Endodermal cell (in vitro differentiated cells): ENCODE results near the gene UGT1A7. TPM values are rescaled to one million over a fixed set of nuclear protein-coding genes. Genes with fewer than 3 reads are reported as not detected.

Experiments
- DNase-seq: peaks from one replicate; pipeline ENCODE4 v3.0.0-alpha.2; 2017
- H3K27ac ChIP-seq: 2 replicates; pipeline ENCODE4 v1.5.1; 2013; ENCODE audit warnings: mild to moderate bottlenecking, low read depth, low read length, moderate library complexity
- H3K27me3 ChIP-seq: 2 replicates; pipeline ENCODE4 v1.6.1; 2013; ENCODE audit warnings: mild to moderate bottlenecking, low read length, moderate library complexity; ENCODE audit not compliant: insufficient read depth, control insufficient read depth, poor library complexity, severe bottlenecking
- H3K36me3 ChIP-seq: 2 replicates; pipeline ENCODE4 v1.7.0; 2013; ENCODE audit warnings: mild to moderate bottlenecking, low read length, moderate library complexity; ENCODE audit not compliant: control insufficient read depth, insufficient read depth
- H3K4me1 ChIP-seq: one replicate; pipeline ENCODE4 v1.7.0; 2013; ENCODE audit warnings: low read length; ENCODE audit not compliant: control insufficient read depth, insufficient read depth
- H3K4me3 ChIP-seq: 2 replicates; pipeline ENCODE4 v1.5.1; 2013; ENCODE audit warnings: mild to moderate bottlenecking, low read length, moderate library complexity
- H3K9ac ChIP-seq: 2 replicates; pipeline ENCODE4 v1.6.1; 2013; ENCODE audit warnings: mild to moderate bottlenecking, low read length, moderate library complexity; ENCODE audit not compliant: poor library complexity, severe bottlenecking; ENCODE audit errors: extremely low read depth
- H3K9me3 ChIP-seq: 2 replicates; pipeline ENCODE4 v1.6.1; 2013; ENCODE audit warnings: mild to moderate bottlenecking, low read length, moderate library complexity; ENCODE audit not compliant: control insufficient read depth
- H3K27ac Mint-ChIP-seq: 2 replicates; pipeline ENCODE4 v1.8.0; 2020; ENCODE audit warnings: mixed read lengths
- H3K27me3 Mint-ChIP-seq: 2 replicates; pipeline ENCODE4 v1.8.0; 2021; ENCODE audit warnings: mild to moderate bottlenecking, mixed read lengths; ENCODE audit not compliant: insufficient read depth
- H3K36me3 Mint-ChIP-seq: 2 replicates; pipeline ENCODE4 v1.8.0; 2020; ENCODE audit warnings: low read depth, mixed read lengths
- H3K4me1 Mint-ChIP-seq: 2 replicates; pipeline ENCODE4 v1.8.0; 2020; ENCODE audit warnings: mixed read lengths
- H3K4me3 Mint-ChIP-seq: 2 replicates; pipeline ENCODE4 v1.8.0; 2020; ENCODE audit warnings: mild to moderate bottlenecking, moderate library complexity, mixed read lengths
- H3K9me3 Mint-ChIP-seq: 2 replicates; pipeline ENCODE4 v1.8.0; 2020; ENCODE audit warnings: mild to moderate bottlenecking, mixed read lengths
- WGBS, 2 experiments: methylation state at CpG; one replicate each; pipeline versions ENCODE4 v1.1.5 to v1.1.7; 2013; ENCODE audit warnings: missing lambda C conversion rate in 2 of 2, mixed read lengths in 1 of 2; ENCODE audit not compliant: insufficient coverage in 1 of 2, insufficient read length in 1 of 2; 5-methylcytosine and 5-hydroxymethylcytosine counted together
- total RNA-seq, 2 donors: library from RNA; stranded (reverse); fragmentation: NEBNext Ultra II Directional in 1 of 2; extraction: Animal tissue kit (Norgen Biotek cat#: 25700) in 1 of 2; gene quantifications; 2 replicates in 1 of 2; 3 replicates in 1 of 2; pipeline ENCODE4 v1.2.1, GENCODE V29; 2021
- TF ChIP-seq, protein P1 (sequence below): fragments of 200-600 bp; sonication (generic); conservative IDR thresholded peaks from 2 replicates; pipeline ENCODE4 v1.5.0; 2021; ENCODE audit warnings: antibody characterized with exemption, mild to moderate bottlenecking

Gene UGT1A7
- total RNA-seq, 2 donors from 2014 or later = not detected

- TF ChIP-seq, protein P1, sequence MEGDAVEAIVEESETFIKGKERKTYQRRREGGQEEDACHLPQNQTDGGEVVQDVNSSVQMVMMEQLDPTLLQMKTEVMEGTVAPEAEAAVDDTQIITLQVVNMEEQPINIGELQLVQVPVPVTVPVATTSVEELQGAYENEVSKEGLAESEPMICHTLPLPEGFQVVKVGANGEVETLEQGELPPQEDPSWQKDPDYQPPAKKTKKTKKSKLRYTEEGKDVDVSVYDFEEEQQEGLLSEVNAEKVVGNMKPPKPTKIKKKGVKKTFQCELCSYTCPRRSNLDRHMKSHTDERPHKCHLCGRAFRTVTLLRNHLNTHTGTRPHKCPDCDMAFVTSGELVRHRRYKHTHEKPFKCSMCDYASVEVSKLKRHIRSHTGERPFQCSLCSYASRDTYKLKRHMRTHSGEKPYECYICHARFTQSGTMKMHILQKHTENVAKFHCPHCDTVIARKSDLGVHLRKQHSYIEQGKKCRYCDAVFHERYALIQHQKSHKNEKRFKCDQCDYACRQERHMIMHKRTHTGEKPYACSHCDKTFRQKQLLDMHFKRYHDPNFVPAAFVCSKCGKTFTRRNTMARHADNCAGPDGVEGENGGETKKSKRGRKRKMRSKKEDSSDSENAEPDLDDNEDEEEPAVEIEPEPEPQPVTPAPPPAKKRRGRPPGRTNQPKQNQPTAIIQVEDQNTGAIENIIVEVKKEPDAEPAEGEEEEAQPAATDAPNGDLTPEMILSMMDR = no peak
- H3K9ac ChIP-seq = no peak overlapping the region
- H3K27ac ChIP-seq = no peak overlapping the region
- DNase-seq = no peak
- 63 to 88% methylated on average over 1 of the region's 1 CpG for WGBS, 2 experiments
- H3K27me3 ChIP-seq = no peaks in the 10 kb centered on the region
- no peaks in the 10 kb centered on the region for H3K27me3 Mint-ChIP-seq
- H3K9me3 ChIP-seq = no peaks in the 10 kb centered on the region
- H3K4me3 ChIP-seq = no peak overlapping the region
- no peaks in the 10 kb centered on the region for H3K36me3 ChIP-seq
- no peak overlapping the region for H3K27ac Mint-ChIP-seq
- H3K4me1 Mint-ChIP-seq = peaks cover 12% of the 10 kb centered on the region
- H3K4me3 Mint-ChIP-seq = no peak overlapping the region
- H3K36me3 Mint-ChIP-seq = no peaks in the 10 kb centered on the region
- no peaks in the 10 kb centered on the region for H3K4me1 ChIP-seq
- H3K9me3 Mint-ChIP-seq = no peaks in the 10 kb centered on the region
Observed at GRCh38 chr2:233684640-233685039, 2.9 kb downstream of the UGT1A7 start.

DNA sequence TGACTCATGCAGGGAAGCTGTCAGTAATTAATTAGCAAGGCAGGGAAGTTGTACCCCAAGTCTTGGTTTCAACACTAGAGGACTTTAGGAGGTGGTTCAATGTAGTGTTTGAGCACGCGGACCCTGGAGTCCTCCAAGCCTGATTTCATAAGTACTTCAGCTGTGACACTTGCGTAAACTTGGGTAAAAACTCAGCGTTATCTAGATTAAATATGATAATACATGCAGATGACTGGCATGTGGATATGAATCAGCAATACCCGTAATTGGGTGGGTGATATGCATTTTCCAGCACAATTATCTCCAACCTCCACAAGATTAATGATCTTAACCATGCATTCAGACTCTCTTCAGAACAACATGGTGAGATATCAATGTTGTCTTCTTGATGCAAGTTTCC, 5.2 kb downstream of the UGT1A7 start:
- no peak overlapping the region for H3K27ac Mint-ChIP-seq
- no peak for DNase-seq
- H3K36me3 Mint-ChIP-seq = no peaks in the 10 kb centered on the region
- H3K27me3 Mint-ChIP-seq = no peaks in the 10 kb centered on the region
- H3K9me3 Mint-ChIP-seq = no peaks in the 10 kb centered on the region
- no peak overlapping the region for H3K4me3 Mint-ChIP-seq
- no peak overlapping the region for H3K9ac ChIP-seq
- H3K27ac ChIP-seq = no peak overlapping the region
- WGBS, 2 experiments = 88 to 100% methylated on average over 3 to 5 of the region's 5 CpGs
- no peaks in the 10 kb centered on the region for H3K27me3 ChIP-seq
- TF ChIP-seq, protein P1 = no peak
- peaks cover 17% of the 10 kb centered on the region for H3K4me1 Mint-ChIP-seq
- H3K4me1 ChIP-seq = no peaks in the 10 kb centered on the region
- H3K36me3 ChIP-seq = no peaks in the 10 kb centered on the region
- no peak overlapping the region for H3K4me3 ChIP-seq
- no peaks in the 10 kb centered on the region for H3K9me3 ChIP-seq

DNA sequence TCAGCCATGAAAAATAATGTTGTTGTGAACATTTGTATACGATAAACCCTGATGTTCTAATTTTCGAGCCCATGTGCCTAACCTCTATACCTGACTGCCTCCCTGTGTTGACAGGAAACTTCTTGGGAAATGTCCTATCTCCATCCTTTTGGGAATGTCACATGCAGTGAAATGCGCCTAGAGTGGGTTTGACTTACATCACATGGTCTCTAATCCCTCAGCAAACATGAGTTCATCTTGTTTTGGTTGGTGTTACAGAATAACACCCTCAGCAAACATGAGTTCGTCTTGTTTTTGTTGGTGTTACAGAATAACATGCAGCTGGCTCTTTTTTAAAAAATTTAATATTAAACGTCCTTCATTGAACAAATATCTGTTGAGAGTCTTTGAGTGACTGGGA, 6.6 kb downstream of the UGT1A7 start:
- Histone ChIP-seq H3K4me1 (no peaks in the 10 kb centered on the region), H3K9me3 (no peaks in the 10 kb centered on the region), H3K27ac (no peak overlapping the region), H3K4me3 (no peak overlapping the region), H3K27me3 (no peaks in the 10 kb centered on the region), H3K36me3 (no peaks in the 10 kb centered on the region), H3K9ac (no peak overlapping the region)
- no peaks in the 10 kb centered on the region for H3K36me3 Mint-ChIP-seq
- no peak overlapping the region for H3K4me3 Mint-ChIP-seq
- WGBS, 2 experiments = 90 to 100% methylated on average over 1 to 5 of the region's 5 CpGs
- H3K4me1 Mint-ChIP-seq = peaks cover 18% of the 10 kb centered on the region
- H3K27ac Mint-ChIP-seq = no peak overlapping the region
- DNase-seq = no peak
- H3K27me3 Mint-ChIP-seq = no peaks in the 10 kb centered on the region
- no peaks in the 10 kb centered on the region for H3K9me3 Mint-ChIP-seq
- TF ChIP-seq, protein P1 = no peak
